Kidney (tissue), 14 donors: ENCODE data around the gene GAA. TPM values are rescaled to one million over a fixed set of nuclear protein-coding genes. Genes with fewer than 3 reads are reported as not detected.

Source experiments
- DNase-seq, 5 donors: peaks; one replicate each; pipeline ENCODE4 v3.0.0-alpha.2; 2013 to 2020
- FAIRE-seq: peaks from 2 replicates; lab custom pipeline; 2012; peaks lifted over from hg19 to GRCh38; lab: Jason Lieb, UNC
- H3K27ac ChIP-seq, 2 donors: one replicate each; pipeline ENCODE4 v1.7.0; 2013; ENCODE audit warnings: low read depth in 2 of 2, low read length in 2 of 2, inconsistent platforms in 1 of 2
- H3K27me3 ChIP-seq: one replicate; pipeline ENCODE4 v1.7.1; 2013; ENCODE audit warnings: low read length, inconsistent platforms; ENCODE audit not compliant: control insufficient read depth, insufficient read depth
- H3K36me3 ChIP-seq, 3 donors: one replicate each; pipeline versions ENCODE4 v1.7.0 to v1.7.1; 2013; ENCODE audit warnings: low read length in 3 of 3, control low read depth in 1 of 3, inconsistent platforms in 1 of 3; ENCODE audit not compliant: insufficient read depth in 3 of 3, control insufficient read depth in 2 of 3
- H3K4me1 ChIP-seq, 3 donors: one replicate each; pipeline versions ENCODE4 v1.7.0 to v1.7.1; 2013; ENCODE audit warnings: low read length in 3 of 3, inconsistent platforms in 1 of 3, low read depth in 1 of 3; ENCODE audit not compliant: control insufficient read depth in 2 of 3, insufficient read depth in 2 of 3
- H3K4me3 ChIP-seq, 3 donors: one replicate each; pipeline versions ENCODE4 v1.7.0 to v1.8.1; 2013; ENCODE audit warnings: low read length in 3 of 3, control low read depth in 1 of 3, inconsistent platforms in 1 of 3
- H3K9ac ChIP-seq, 3 donors: one replicate each; pipeline versions ENCODE4 v1.7.0 to v1.7.1; 2013; ENCODE audit warnings: low read length in 3 of 3, control low read depth in 1 of 3, inconsistent platforms in 1 of 3
- H3K9me3 ChIP-seq, 3 donors: one replicate each; pipeline versions ENCODE4 v1.7.0 to v1.7.1; 2013; ENCODE audit warnings: low read length in 3 of 3, control low read depth in 1 of 3, inconsistent platforms in 1 of 3; ENCODE audit not compliant: control insufficient read depth in 2 of 3, insufficient read depth in 1 of 3
- CTCF ChIP-seq: IDR thresholded peaks from 3 replicates; pipeline ENCODE4 v1.5.1; 2012; ENCODE audit warnings: mild to moderate bottlenecking, moderate library complexity, borderline replicate concordance; ENCODE audit not compliant: insufficient read depth; ENCODE audit errors: extremely low read depth
- intact Hi-C: fragments of 100-400 bp; cut with DNase I; formaldehyde crosslinking; loops from one replicate; pipeline ENCODE4 v1.11.1; 2022
- polyA plus RNA-seq: library from polyadenylated mRNA; stranded (reverse); fragments of 350-450 nt; fragmentation: Illumina TruSeq; extraction: RNeasy Lipid Tissue Mini Kit (QIAGEN cat#74804); gene quantifications from one replicate; pipeline ENCODE4 v1.2.3, GENCODE V29; 2014; ENCODE audit warnings: low read depth, low replicate concordance; ENCODE audit not compliant: insufficient read depth
- total RNA-seq: library from RNA; stranded (reverse); fragmentation: NEBNext Ultra II Directional; extraction: Animal tissue kit (Norgen Biotek cat#: 25700); gene quantifications from one replicate; pipeline ENCODE4 v1.2.1, GENCODE V29; 2021
- donor health status: control.
- donor health status: control.
- donor health status: control.
- donor health status: control.
- donor health status: control.
- donor health status: DM: yes; HTN: yes; CAD: no.
- donor health status: Normal renal cell carcinoma (clear cell type).

The GAA gene
- total and polyA plus RNA-seq, 2 donors from 2014 or later, result 62.3 to 78.7 TPM

- no peak for FAIRE-seq
- no peak overlapping the region for H3K4me3 ChIP-seq
- no peaks in the 10 kb centered on the region for H3K4me1 ChIP-seq
- H3K9me3 ChIP-seq, result no peaks in the 10 kb centered on the region
- TF ChIP-seq CTCF, result no peak
- no peaks in the 10 kb centered on the region for H3K36me3 ChIP-seq
- no peaks in the 10 kb centered on the region for H3K27me3 ChIP-seq
- no peak overlapping the region for H3K27ac ChIP-seq
- H3K9ac ChIP-seq, result no peak overlapping the region
- intact Hi-C loops, result no loop called here
- peak in 2 of 5 donors; percentile 52 to 67 for DNase-seq
These were observed 10.5 kb downstream of the GAA start for GRCh38 chr17:80111702-80112470.

- no peak for FAIRE-seq
- intact Hi-C loops, result no loop called here
- Histone ChIP-seq H3K9me3 (no peaks in the 10 kb centered on the region), H3K27ac (no peak overlapping the region), H3K36me3 (no peaks in the 10 kb centered on the region), H3K4me3 (no peak overlapping the region), H3K4me1 (no peaks in the 10 kb centered on the region), H3K9ac (no peak overlapping the region), H3K27me3 (no peaks in the 10 kb centered on the region)
- TF ChIP-seq CTCF, result no peak
- DNase-seq, result peak; percentile 50 to 76 (median 60)
These were observed 11.2 kb downstream of the GAA start for GRCh38 chr17:80112471-80113032.

- no peak overlapping the region for H3K4me3 ChIP-seq
- no peaks in the 10 kb centered on the region for H3K4me1 ChIP-seq
- FAIRE-seq (no peak), DNase-seq (peak in 2 of 5 donors; percentile 44 to 50)
- H3K9ac ChIP-seq, result no peak overlapping the region
- H3K9me3 ChIP-seq, result no peaks in the 10 kb centered on the region
- intact Hi-C loops, result no loop called here
- no peak overlapping the region for H3K27ac ChIP-seq
- H3K36me3 ChIP-seq, result no peaks in the 10 kb centered on the region
- H3K27me3 ChIP-seq, result no peaks in the 10 kb centered on the region
- TF ChIP-seq CTCF, result no peak
These were observed 11.7 kb downstream of the GAA start for GRCh38 chr17:80113033-80113484.
